Psoas muscle (tissue), 8 donors: Measurements from ENCODE around the gene PTTG1IP2. TPM values are rescaled to one million over a fixed set of nuclear protein-coding genes. Genes with fewer than 3 reads are reported as not detected.

Source experiments
- ATAC-seq, 4 donors: fragments of 200-7000 bp; cut with Tn5 transposase; one replicate each; pipeline ENCODE4 v1.9.1; 2020; ENCODE audit warnings: moderate library complexity in 3 of 4, mild to moderate bottlenecking in 2 of 4
- DNase-seq, 2 donors: peaks; one replicate each; pipeline ENCODE4 v3.0.0-alpha.2; 2020
- H3K27ac ChIP-seq: fragments of 200-600 bp; one replicate; pipeline ENCODE4 v1.8.0; 2022
- H3K27me3 ChIP-seq, 3 donors: fragments of 200-600 bp in 1 of 3; one replicate each; pipeline versions ENCODE4 v1.6.1 to v1.8.0; 2013 to 2022; ENCODE audit warnings: low read length in 2 of 3, mild to moderate bottlenecking in 2 of 3, moderate library complexity in 1 of 3; ENCODE audit not compliant: insufficient read depth in 3 of 3
- H3K36me3 ChIP-seq, 2 donors: fragments of 200-600 bp in 1 of 2; one replicate each; pipeline versions ENCODE4 v1.6.1 to v1.8.0; 2013 to 2022; ENCODE audit warnings: low read depth in 1 of 2, mild to moderate bottlenecking in 1 of 2, moderate library complexity in 1 of 2; ENCODE audit not compliant: insufficient read depth in 1 of 2
- H3K4me1 ChIP-seq: fragments of 200-600 bp; one replicate; pipeline ENCODE4 v1.8.0; 2022
- H3K4me3 ChIP-seq: fragments of 200-600 bp; one replicate; pipeline ENCODE4 v1.8.0; 2022; ENCODE audit warnings: mild to moderate bottlenecking
- H3K9me3 ChIP-seq: fragments of 200-600 bp; one replicate; pipeline ENCODE4 v1.8.0; 2022
- WGBS, 3 donors: extraction: QIAGEN DNeasy Blood & Tissue Kit; methylation state at CpG; one replicate each; pipeline versions ENCODE4 v1.1.6 to v1.1.7; 2013; 5-methylcytosine and 5-hydroxymethylcytosine counted together
- intact Hi-C, 2 donors: fragments of 100-400 bp; cut with DNase I; formaldehyde crosslinking; loops; one replicate each; pipeline versions ENCODE4 v1.11.0 to v1.14.2; 2022
- polyA plus RNA-seq, 3 donors: library from polyadenylated mRNA; stranded (reverse); fragments of 200-250 nt; gene quantifications; one replicate each; pipeline ENCODE4 v1.2.3, GENCODE V29; 2013
- total RNA-seq, 4 donors: library from RNA; stranded (reverse); fragmentation: NEBNext Ultra II Directional in 2 of 4; extraction: Animal tissue kit (Norgen Biotek cat#: 25700) in 2 of 4; gene quantifications; one replicate each; pipeline versions ENCODE4 v1.2.1 to v1.2.4, GENCODE V29; 2021 to 2023
- TF ChIP-seq, protein P1 (sequence below): fragments of 200-600 bp; IDR thresholded peaks from one replicate; pipeline ENCODE4 v1.8.0; 2022; ENCODE audit warnings: antibody characterized with exemption
- donor health status: healthy with polysubstance abuse.
- donor health status: DM: no; HTN: no; CAD: no; lungs with moderate emphysema.
- donor health status: Bipolar disorder and iron deficiency.
- donor health status: healthy.
- donor health status: DM: yes; HTN: yes; CAD: no.
- donor health status: DM: no; HTN: no; CAD: no.
- donor health status: DM: no; HTN: no; CAD: no.
- donor health status: DM: yes; HTN: yes; CAD: no.

PTTG1IP2 gene
- total and polyA plus RNA-seq, 7 donors, result not detected

DNA sequence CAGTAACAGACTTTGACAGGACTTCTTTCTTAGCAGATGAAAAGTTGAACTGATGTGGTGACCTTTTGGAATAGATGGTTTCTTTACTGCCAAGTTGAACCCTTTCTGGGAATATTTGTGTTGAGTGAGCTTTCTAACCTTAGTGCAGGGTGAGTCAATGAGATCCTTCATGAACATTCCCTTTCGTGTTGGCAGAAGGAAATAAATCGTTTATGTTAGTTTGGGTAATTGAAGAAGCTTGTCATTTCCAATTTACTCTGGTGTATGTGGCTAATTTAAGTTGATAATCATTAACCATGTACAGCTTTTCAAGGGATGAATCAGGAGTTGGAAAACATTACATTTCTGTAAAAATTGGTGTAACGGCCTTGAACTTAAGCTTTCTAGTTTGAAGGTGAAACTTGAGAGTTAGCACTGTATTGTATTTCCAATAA lies 43.4 kb downstream of the PTTG1IP2 start:
- H3K27ac ChIP-seq, result no peak overlapping the region
- no peaks in the 10 kb centered on the region for H3K27me3 ChIP-seq
- DNase-seq (no peak), ATAC-seq (no peak)
- WGBS, 3 donors, result 41 to 50% (median 42%) methylated on average over 3 of the region's 3 CpGs
- TF ChIP-seq, protein P1, sequence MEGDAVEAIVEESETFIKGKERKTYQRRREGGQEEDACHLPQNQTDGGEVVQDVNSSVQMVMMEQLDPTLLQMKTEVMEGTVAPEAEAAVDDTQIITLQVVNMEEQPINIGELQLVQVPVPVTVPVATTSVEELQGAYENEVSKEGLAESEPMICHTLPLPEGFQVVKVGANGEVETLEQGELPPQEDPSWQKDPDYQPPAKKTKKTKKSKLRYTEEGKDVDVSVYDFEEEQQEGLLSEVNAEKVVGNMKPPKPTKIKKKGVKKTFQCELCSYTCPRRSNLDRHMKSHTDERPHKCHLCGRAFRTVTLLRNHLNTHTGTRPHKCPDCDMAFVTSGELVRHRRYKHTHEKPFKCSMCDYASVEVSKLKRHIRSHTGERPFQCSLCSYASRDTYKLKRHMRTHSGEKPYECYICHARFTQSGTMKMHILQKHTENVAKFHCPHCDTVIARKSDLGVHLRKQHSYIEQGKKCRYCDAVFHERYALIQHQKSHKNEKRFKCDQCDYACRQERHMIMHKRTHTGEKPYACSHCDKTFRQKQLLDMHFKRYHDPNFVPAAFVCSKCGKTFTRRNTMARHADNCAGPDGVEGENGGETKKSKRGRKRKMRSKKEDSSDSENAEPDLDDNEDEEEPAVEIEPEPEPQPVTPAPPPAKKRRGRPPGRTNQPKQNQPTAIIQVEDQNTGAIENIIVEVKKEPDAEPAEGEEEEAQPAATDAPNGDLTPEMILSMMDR, result no peak
- H3K9me3 ChIP-seq, result no peaks in the 10 kb centered on the region
- no peaks in the 10 kb centered on the region for H3K36me3 ChIP-seq
- H3K4me3 ChIP-seq, result no peak overlapping the region
- intact Hi-C loops, result no loop called here
- H3K4me1 ChIP-seq, result no peaks in the 10 kb centered on the region

GRCh38 chr7:90516257-90516656 lies 46.8 kb downstream of the PTTG1IP2 start:
- no peaks in the 10 kb centered on the region for H3K27me3 ChIP-seq
- intact Hi-C loops, result no loop called here
- H3K36me3 ChIP-seq, result no peaks in the 10 kb centered on the region
- no peaks in the 10 kb centered on the region for H3K4me1 ChIP-seq
- DNase-seq (no peak), ATAC-seq (no peak)
- no peak overlapping the region for H3K27ac ChIP-seq
- H3K4me3 ChIP-seq, result no peak overlapping the region
- WGBS, 3 donors, result 63 to 72% (median 64%) methylated on average over 2 of the region's 2 CpGs
- no peaks in the 10 kb centered on the region for H3K9me3 ChIP-seq
- TF ChIP-seq, protein P1, result no peak

DNA sequence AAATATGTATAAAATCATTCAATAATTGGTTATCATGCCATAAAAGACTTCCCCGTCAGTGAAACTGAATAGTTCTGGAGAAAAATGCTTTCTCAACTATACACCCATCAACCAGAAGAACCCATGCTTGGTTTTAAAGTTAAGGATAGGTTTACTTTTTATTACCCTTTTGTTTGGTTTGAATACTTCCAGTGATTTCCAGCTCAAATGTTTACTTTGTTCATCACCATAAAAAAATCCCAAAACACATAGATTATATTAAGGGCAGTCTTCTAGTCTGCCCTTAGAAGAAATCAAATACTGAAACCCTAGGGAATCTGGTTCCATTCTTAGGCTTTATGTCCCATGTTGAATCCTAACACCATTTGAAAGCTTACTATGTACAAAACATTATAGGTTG lies 49.2 kb downstream of the PTTG1IP2 start:
- DNase-seq (no peak), ATAC-seq (no peak)
- Histone ChIP-seq H3K9me3 (no peaks in the 10 kb centered on the region), H3K27ac (no peak overlapping the region), H3K4me1 (no peaks in the 10 kb centered on the region), H3K4me3 (no peak overlapping the region), H3K36me3 (no peaks in the 10 kb centered on the region), H3K27me3 (no peaks in the 10 kb centered on the region)
- WGBS, 3 donors, result 77 to 86% (median 84%) methylated on average over 1 of the region's 1 CpG
- intact Hi-C loops, result no loop called here
- TF ChIP-seq, protein P1, result no peak

DNA sequence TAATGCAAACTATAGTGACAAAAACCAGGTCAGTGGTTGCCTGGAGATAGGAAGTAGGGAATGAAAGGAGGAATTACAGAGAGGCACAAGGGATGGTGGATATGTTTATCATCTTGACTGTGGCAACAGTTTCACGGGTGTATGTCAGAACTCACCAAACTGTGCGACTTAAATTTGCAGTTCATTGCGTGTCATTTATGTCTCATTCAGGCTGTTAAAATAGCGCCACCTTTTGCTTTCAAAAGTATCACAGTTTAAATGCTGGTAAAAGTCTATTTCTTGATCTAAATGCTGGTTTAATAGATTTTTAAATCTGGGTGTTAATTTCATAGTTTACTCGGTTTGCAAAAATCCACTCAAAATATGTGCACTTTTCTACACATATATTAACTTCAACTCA lies 51.0 kb downstream of the PTTG1IP2 start:
- Histone ChIP-seq H3K27me3 (no peaks in the 10 kb centered on the region), H3K36me3 (no peaks in the 10 kb centered on the region), H3K9me3 (no peaks in the 10 kb centered on the region), H3K4me3 (no peak overlapping the region), H3K27ac (no peak overlapping the region), H3K4me1 (no peaks in the 10 kb centered on the region)
- ATAC-seq, result no peak
- no peak for DNase-seq
- TF ChIP-seq, protein P1, result no peak
- intact Hi-C loops, result no loop called here
- WGBS, 3 donors, result 38 to 43% (median 43%) methylated on average over 5 of the region's 5 CpGs

- Histone ChIP-seq H3K27me3 (no peaks in the 10 kb centered on the region), H3K27ac (no peak overlapping the region), H3K4me1 (no peaks in the 10 kb centered on the region), H3K4me3 (no peak overlapping the region), H3K9me3 (no peaks in the 10 kb centered on the region), H3K36me3 (no peaks in the 10 kb centered on the region)
- TF ChIP-seq, protein P1, result no peak
- DNase-seq (no peak), ATAC-seq (no peak)
- WGBS, 3 donors, result 44 to 83% (median 81%) methylated on average over 1 of the region's 1 CpG
- intact Hi-C loops, result no loop called here
Observed at GRCh38 chr7:90530263-90530662, 60.8 kb downstream of the PTTG1IP2 start.
